GM23338 (cell line): ENCODE data around the gene DLG2. TPM values are rescaled to one million over a fixed set of nuclear protein-coding genes. Genes with fewer than 3 reads are reported as not detected.

Experiments
- ATAC-seq: fragments of 200-7000 bp; cut with Tn5 transposase; 3 replicates; pipeline ENCODE4 v1.9.1; 2020
- DNase-seq: peaks from one replicate; pipeline ENCODE4 v3.0.0-alpha.2; 2015; ENCODE audit warnings: low spot score
- H2AFZ ChIP-seq: fragments of 200-600 bp; sonication (generic); 2 replicates; pipeline ENCODE4 v1.8.0; 2016; ENCODE audit warnings: antibody characterized with exemption, mild to moderate bottlenecking, moderate library complexity
- H3F3A ChIP-seq: fragments of 200-600 bp; sonication (generic); replicated peaks from 2 replicates; pipeline ENCODE4 v1.8.0; 2017; ENCODE audit warnings: antibody characterized with exemption, mixed run types, low read depth
- H3K27ac ChIP-seq: fragments of 200-600 bp; sonication (generic); 2 replicates; pipeline ENCODE4 v1.6.1; 2016; ENCODE audit warnings: low read depth
- H3K27me3 ChIP-seq: fragments of 200-600 bp; sonication (generic); 2 replicates; pipeline ENCODE4 v1.8.0; 2016; ENCODE audit warnings: mild to moderate bottlenecking, mixed run types, moderate library complexity; ENCODE audit not compliant: insufficient read depth
- H3K36me3 ChIP-seq: fragments of 200-600 bp; sonication (generic); 2 replicates; pipeline ENCODE4 v1.8.0; 2016; ENCODE audit warnings: mild to moderate bottlenecking; ENCODE audit not compliant: insufficient read depth
- H3K4me1 ChIP-seq: fragments of 200-600 bp; sonication (generic); 2 replicates; pipeline ENCODE4 v1.8.0; 2016; ENCODE audit warnings: mild to moderate bottlenecking, moderate library complexity; ENCODE audit not compliant: insufficient read depth
- H3K4me2 ChIP-seq: fragments of 200-600 bp; sonication (generic); 2 replicates; pipeline ENCODE4 v1.7.1; 2017; ENCODE audit warnings: mixed run types
- H3K4me3 ChIP-seq: fragments of 200-600 bp; sonication (generic); 2 replicates; pipeline ENCODE4 v1.6.1; 2016; ENCODE audit warnings: mixed run types
- H3K79me2 ChIP-seq: fragments of 200-600 bp; sonication (generic); replicated peaks from 2 replicates; pipeline ENCODE4 v1.8.0; 2017; ENCODE audit warnings: mild to moderate bottlenecking; ENCODE audit not compliant: insufficient read depth
- H3K9me2 ChIP-seq: fragments of 200-600 bp; sonication (generic); 2 replicates; pipeline ENCODE4 v1.8.0; 2017; ENCODE audit not compliant: insufficient read depth
- H4K20me1 ChIP-seq: fragments of 200-600 bp; sonication (generic); replicated peaks from 2 replicates; pipeline ENCODE4 v1.8.0; 2017; ENCODE audit warnings: mild to moderate bottlenecking; ENCODE audit not compliant: insufficient read depth
- H3K27ac Mint-ChIP-seq: 2 replicates; pipeline ENCODE4 v1.8.0; 2020; ENCODE audit warnings: inconsistent platforms, mild to moderate bottlenecking, moderate library complexity, mixed read lengths
- H3K27me3 Mint-ChIP-seq: 3 replicates; pipeline ENCODE4 v1.8.0; 2022; ENCODE audit warnings: low read depth, mild to moderate bottlenecking, moderate library complexity, mixed read lengths, inconsistent platforms; ENCODE audit not compliant: insufficient read depth, poor library complexity
- H3K36me3 Mint-ChIP-seq: 3 replicates; pipeline ENCODE4 v1.8.0; 2021; ENCODE audit warnings: low read depth, mild to moderate bottlenecking, inconsistent platforms, moderate library complexity, mixed read lengths
- H3K4me1 Mint-ChIP-seq: 3 replicates; pipeline ENCODE4 v1.8.0; 2020; ENCODE audit warnings: mild to moderate bottlenecking, inconsistent platforms, mixed read lengths
- H3K4me3 Mint-ChIP-seq: 3 replicates; pipeline ENCODE4 v1.8.0; 2021; ENCODE audit warnings: moderate library complexity, mild to moderate bottlenecking, inconsistent platforms, mixed read lengths
- H3K9me3 Mint-ChIP-seq: 3 replicates; pipeline ENCODE4 v1.8.0; 2020; ENCODE audit warnings: moderate library complexity, mild to moderate bottlenecking, inconsistent platforms, mixed read lengths
- CREB1 ChIP-seq: fragments of 250-450 bp; sonication (Bioruptor Pico); IDR thresholded peaks from 2 replicates; pipeline ENCODE4 v1.5.0; 2020; ENCODE audit warnings: low read depth, mild to moderate bottlenecking, moderate library complexity
- EZH2 ChIP-seq: fragments of 200-600 bp; sonication (generic); IDR thresholded peaks from one replicate; pipeline ENCODE4 v1.8.0; 2017; ENCODE audit warnings: antibody characterized with exemption, mild to moderate bottlenecking, low read depth; ENCODE audit not compliant: unreplicated experiment
- EZH2phosphoT487 ChIP-seq: fragments of 200-600 bp; sonication (generic); IDR thresholded peaks from one replicate; pipeline ENCODE4 v1.8.1; 2018; ENCODE audit warnings: antibody characterized with exemption; ENCODE audit not compliant: unreplicated experiment
- JUNB ChIP-seq: IDR thresholded peaks from one replicate; pipeline ENCODE4 v1.6.1; 2016; ENCODE audit warnings: antibody characterized with exemption; ENCODE audit not compliant: unreplicated experiment
- NANOG ChIP-seq: IDR thresholded peaks from 2 replicates; pipeline ENCODE4 v1.6.1; 2016; ENCODE audit warnings: antibody characterized with exemption, borderline replicate concordance
- POLR2AphosphoS5 ChIP-seq: IDR thresholded peaks from 2 replicates; pipeline ENCODE4 v1.6.1; 2016; ENCODE audit warnings: antibody characterized with exemption, low read depth
- STAT1 ChIP-seq: IDR thresholded peaks from one replicate; pipeline ENCODE4 v1.6.1; 2016; ENCODE audit warnings: antibody characterized with exemption; ENCODE audit not compliant: unreplicated experiment
- ZNF114 ChIP-seq: fragments of 250-450 bp; sonication (Bioruptor Pico); IDR thresholded peaks from 2 replicates; pipeline ENCODE4 v1.5.0; 2020; ENCODE audit warnings: mild to moderate bottlenecking, moderate library complexity
- ZNF331 ChIP-seq: fragments of 250-450 bp; sonication (Bioruptor Pico); IDR thresholded peaks from 2 replicates; pipeline ENCODE4 v1.5.0; 2020; ENCODE audit warnings: low read depth, mild to moderate bottlenecking, moderate library complexity
- polyA plus RNA-seq: library from polyadenylated mRNA; unstranded; fragments of >200 nt; fragmentation: Nextera tagmentation; extraction: Ambion mirVana; gene quantifications from 2 replicates; pipeline ENCODE4 v1.2.1, GENCODE V29; 2016
- total RNA-seq: library from RNA; depleted of rRNA; stranded (reverse); fragments of >200 nt; shearing (Covaris generic); gene quantifications from 2 replicates; pipeline ENCODE4 v1.2.3, GENCODE V29; 2014
- TF ChIP-seq, protein P1 (sequence below): IDR thresholded peaks from one replicate; pipeline ENCODE4 v1.6.1; 2018; ENCODE audit warnings: antibody characterized with exemption; ENCODE audit not compliant: unreplicated experiment
- TF ChIP-seq, protein P2 (sequence below): fragments of 250-450 bp; sonication (Bioruptor Pico); IDR thresholded peaks from 2 replicates; pipeline ENCODE4 v1.5.0; 2020; ENCODE audit warnings: mild to moderate bottlenecking, moderate library complexity
- TF ChIP-seq, protein P3 (sequence below): IDR thresholded peaks from 2 replicates; pipeline ENCODE4 v1.6.1; 2016; ENCODE audit warnings: antibody characterized with exemption

The DLG2 gene
- total and polyA plus RNA-seq, 2 experiments from 2014 or later, result 19.8 to 21.5 TPM

DNA sequence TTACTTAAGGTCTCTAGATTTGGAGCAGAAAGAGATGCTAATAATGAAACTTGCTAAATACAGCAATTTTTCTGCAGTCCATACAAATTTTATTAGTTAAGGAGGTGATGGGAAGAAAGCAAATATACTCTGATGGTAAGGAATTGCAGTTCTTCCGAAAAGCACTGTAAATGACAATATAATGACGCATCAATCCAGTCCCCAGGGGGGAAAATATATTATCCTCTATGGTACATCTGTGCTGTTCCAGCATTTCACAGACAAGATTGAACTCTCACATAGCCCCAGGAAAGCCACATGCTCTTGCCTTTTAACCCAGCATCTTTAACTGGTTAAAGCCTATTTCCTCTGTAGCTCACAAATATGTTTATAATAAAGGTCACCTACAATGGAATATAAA is 1924.3 kb downstream of the DLG2 start (continued):
- TF ChIP-seq, protein P1, sequence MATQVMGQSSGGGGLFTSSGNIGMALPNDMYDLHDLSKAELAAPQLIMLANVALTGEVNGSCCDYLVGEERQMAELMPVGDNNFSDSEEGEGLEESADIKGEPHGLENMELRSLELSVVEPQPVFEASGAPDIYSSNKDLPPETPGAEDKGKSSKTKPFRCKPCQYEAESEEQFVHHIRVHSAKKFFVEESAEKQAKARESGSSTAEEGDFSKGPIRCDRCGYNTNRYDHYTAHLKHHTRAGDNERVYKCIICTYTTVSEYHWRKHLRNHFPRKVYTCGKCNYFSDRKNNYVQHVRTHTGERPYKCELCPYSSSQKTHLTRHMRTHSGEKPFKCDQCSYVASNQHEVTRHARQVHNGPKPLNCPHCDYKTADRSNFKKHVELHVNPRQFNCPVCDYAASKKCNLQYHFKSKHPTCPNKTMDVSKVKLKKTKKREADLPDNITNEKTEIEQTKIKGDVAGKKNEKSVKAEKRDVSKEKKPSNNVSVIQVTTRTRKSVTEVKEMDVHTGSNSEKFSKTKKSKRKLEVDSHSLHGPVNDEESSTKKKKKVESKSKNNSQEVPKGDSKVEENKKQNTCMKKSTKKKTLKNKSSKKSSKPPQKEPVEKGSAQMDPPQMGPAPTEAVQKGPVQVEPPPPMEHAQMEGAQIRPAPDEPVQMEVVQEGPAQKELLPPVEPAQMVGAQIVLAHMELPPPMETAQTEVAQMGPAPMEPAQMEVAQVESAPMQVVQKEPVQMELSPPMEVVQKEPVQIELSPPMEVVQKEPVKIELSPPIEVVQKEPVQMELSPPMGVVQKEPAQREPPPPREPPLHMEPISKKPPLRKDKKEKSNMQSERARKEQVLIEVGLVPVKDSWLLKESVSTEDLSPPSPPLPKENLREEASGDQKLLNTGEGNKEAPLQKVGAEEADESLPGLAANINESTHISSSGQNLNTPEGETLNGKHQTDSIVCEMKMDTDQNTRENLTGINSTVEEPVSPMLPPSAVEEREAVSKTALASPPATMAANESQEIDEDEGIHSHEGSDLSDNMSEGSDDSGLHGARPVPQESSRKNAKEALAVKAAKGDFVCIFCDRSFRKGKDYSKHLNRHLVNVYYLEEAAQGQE, result no peak
- TF ChIP-seq CREB1 (no peak), NANOG (no peak)

DNA sequence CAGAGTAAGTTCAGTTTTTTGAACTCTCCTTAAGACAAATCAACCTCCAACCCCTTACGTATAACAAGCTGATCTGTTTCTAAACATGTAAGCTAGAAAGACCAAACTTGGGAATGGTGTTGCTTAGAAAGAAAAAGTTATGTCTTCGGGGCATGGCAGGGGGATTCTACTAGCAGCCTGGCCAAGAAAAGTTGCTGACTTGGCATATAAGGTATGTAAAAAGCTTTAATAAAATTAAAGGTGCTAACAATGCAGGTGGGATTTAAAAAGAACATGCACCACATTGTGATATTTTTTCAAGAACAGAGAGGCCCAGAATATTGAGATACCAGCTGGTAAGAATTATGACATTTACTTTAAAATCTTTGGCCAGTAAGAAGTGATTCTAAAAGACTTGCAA is 1929.6 kb downstream of the DLG2 start:
- DNase-seq (no peak), ATAC-seq (no peak)
- Histone ChIP-seq H3K4me2 (no peak overlapping the region), H3K4me1 (peaks cover 22% of the 10 kb centered on the region), H3K4me3 (no peak overlapping the region), H3F3A (no peaks in the 10 kb centered on the region), H3K27ac (no peak overlapping the region), H3K9me2 (no peaks in the 10 kb centered on the region), H4K20me1 (no peaks in the 10 kb centered on the region), H3K79me2 (no peaks in the 10 kb centered on the region), H3K27me3 (no peaks in the 10 kb centered on the region), H3K36me3 (no peaks in the 10 kb centered on the region), H2AFZ (no peak overlapping the region)
- peaks cover 19% of the 10 kb centered on the region for H3K4me1 Mint-ChIP-seq
- no peaks in the 10 kb centered on the region for H3K9me3 Mint-ChIP-seq
- H3K27me3 Mint-ChIP-seq, result peaks cover 2% of the 10 kb centered on the region
- H3K4me3 Mint-ChIP-seq, result no peak overlapping the region
- no peak overlapping the region for H3K27ac Mint-ChIP-seq
- no peaks in the 10 kb centered on the region for H3K36me3 Mint-ChIP-seq
- TF ChIP-seq EZH2 (no peak), POLR2AphosphoS5 (no peak), JUNB (no peak), NANOG (no peak), ZNF331 (CRISPR knock-in tag) (no peak), EZH2phosphoT487 (no peak), ZNF114 (CRISPR knock-in tag) (no peak), STAT1 (no peak)
- TF ChIP-seq, protein P2, sequence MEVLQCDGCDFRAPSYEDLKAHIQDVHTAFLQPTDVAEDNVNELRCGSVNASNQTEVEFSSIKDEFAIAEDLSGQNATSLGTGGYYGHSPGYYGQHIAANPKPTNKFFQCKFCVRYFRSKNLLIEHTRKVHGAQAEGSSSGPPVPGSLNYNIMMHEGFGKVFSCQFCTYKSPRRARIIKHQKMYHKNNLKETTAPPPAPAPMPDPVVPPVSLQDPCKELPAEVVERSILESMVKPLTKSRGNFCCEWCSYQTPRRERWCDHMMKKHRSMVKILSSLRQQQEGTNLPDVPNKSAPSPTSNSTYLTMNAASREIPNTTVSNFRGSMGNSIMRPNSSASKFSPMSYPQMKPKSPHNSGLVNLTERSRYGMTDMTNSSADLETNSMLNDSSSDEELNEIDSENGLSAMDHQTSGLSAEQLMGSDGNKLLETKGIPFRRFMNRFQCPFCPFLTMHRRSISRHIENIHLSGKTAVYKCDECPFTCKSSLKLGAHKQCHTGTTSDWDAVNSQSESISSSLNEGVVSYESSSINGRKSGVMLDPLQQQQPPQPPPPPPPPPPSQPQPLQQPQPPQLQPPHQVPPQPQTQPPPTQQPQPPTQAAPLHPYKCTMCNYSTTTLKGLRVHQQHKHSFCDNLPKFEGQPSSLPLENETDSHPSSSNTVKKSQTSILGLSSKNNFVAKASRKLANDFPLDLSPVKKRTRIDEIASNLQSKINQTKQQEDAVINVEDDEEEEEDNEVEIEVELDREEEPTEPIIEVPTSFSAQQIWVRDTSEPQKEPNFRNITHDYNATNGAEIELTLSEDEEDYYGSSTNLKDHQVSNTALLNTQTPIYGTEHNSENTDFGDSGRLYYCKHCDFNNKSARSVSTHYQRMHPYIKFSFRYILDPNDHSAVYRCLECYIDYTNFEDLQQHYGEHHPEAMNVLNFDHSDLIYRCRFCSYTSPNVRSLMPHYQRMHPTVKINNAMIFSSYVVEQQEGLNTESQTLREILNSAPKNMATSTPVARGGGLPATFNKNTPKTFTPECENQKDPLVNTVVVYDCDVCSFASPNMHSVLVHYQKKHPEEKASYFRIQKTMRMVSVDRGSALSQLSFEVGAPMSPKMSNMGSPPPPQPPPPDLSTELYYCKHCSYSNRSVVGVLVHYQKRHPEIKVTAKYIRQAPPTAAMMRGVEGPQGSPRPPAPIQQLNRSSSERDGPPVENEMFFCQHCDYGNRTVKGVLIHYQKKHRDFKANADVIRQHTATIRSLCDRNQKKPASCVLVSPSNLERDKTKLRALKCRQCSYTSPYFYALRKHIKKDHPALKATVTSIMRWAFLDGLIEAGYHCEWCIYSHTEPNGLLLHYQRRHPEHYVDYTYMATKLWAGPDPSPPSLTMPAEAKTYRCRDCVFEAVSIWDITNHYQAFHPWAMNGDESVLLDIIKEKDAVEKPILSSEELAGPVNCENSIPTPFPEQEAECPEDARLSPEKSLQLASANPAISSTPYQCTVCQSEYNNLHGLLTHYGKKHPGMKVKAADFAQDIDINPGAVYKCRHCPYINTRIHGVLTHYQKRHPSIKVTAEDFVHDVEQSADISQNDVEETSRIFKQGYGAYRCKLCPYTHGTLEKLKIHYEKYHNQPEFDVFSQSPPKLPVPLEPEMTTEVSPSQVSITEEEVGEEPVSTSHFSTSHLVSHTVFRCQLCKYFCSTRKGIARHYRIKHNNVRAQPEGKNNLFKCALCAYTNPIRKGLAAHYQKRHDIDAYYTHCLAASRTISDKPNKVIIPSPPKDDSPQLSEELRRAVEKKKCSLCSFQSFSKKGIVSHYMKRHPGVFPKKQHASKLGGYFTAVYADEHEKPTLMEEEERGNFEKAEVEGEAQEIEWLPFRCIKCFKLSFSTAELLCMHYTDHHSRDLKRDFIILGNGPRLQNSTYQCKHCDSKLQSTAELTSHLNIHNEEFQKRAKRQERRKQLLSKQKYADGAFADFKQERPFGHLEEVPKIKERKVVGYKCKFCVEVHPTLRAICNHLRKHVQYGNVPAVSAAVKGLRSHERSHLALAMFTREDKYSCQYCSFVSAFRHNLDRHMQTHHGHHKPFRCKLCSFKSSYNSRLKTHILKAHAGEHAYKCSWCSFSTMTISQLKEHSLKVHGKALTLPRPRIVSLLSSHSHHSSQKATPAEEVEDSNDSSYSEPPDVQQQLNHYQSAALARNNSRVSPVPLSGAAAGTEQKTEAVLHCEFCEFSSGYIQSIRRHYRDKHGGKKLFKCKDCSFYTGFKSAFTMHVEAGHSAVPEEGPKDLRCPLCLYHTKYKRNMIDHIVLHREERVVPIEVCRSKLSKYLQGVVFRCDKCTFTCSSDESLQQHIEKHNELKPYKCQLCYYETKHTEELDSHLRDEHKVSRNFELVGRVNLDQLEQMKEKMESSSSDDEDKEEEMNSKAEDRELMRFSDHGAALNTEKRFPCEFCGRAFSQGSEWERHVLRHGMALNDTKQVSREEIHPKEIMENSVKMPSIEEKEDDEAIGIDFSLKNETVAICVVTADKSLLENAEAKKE (CRISPR knock-in tag), result no peak
- TF ChIP-seq, protein P3, sequence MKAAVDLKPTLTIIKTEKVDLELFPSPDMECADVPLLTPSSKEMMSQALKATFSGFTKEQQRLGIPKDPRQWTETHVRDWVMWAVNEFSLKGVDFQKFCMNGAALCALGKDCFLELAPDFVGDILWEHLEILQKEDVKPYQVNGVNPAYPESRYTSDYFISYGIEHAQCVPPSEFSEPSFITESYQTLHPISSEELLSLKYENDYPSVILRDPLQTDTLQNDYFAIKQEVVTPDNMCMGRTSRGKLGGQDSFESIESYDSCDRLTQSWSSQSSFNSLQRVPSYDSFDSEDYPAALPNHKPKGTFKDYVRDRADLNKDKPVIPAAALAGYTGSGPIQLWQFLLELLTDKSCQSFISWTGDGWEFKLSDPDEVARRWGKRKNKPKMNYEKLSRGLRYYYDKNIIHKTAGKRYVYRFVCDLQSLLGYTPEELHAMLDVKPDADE, result no peak
- TF ChIP-seq, protein P1, result no peak
